Brain microvascular endothelial cell (primary cell): ENCODE measurements around the gene ATP2B3.

ENCODE experiments used
- DNase-seq: peaks from one replicate; pipeline ENCODE4 v3.0.0-alpha.2; 2020
- H3K27ac ChIP-seq: fragments of 250-450 bp; sonication (Bioruptor Pico); 2 replicates; pipeline ENCODE4 v1.5.1; 2020; ENCODE audit warnings: mild to moderate bottlenecking, moderate library complexity
- H3K27me3 ChIP-seq: fragments of 250-450 bp; sonication (Bioruptor Pico); replicated peaks from 2 replicates; pipeline ENCODE4 v1.5.1; 2020; ENCODE audit warnings: mild to moderate bottlenecking
- H3K36me3 ChIP-seq: fragments of 250-450 bp; sonication (Bioruptor Pico); replicated peaks from 2 replicates; pipeline ENCODE4 v1.5.1; 2020; ENCODE audit warnings: mild to moderate bottlenecking
- H3K4me3 ChIP-seq: 2 replicates; pipeline ENCODE4 v1.5.1; 2011; ENCODE audit warnings: low read depth, mild to moderate bottlenecking, control low read depth, low read length, moderate library complexity
- CTCF ChIP-seq: IDR thresholded peaks from 2 replicates; pipeline ENCODE4 v1.5.1; 2011; ENCODE audit warnings: low read depth, mild to moderate bottlenecking, moderate library complexity, low read length, control low read depth, inconsistent platforms; ENCODE audit errors: missing control alignments
- in situ Hi-C: cut with HindIII; loops from 2 replicates; pipeline ENCODE4 v1.10.0; 2017; ENCODE audit warnings: low sequenced_read_pairs, low pct_ligation_motif_present

Gene ATP2B3

GRCh38 chrX:153568451-153569011 lies 51.1 kb downstream of the ATP2B3 start:
- DNase-seq, result no peak
- Histone ChIP-seq H3K27ac (no peak overlapping the region), H3K27me3 (no peaks in the 10 kb centered on the region), H3K36me3 (no peaks in the 10 kb centered on the region), H3K4me3 (no peak overlapping the region)
- in situ Hi-C loops, result no loop called here
- peak; percentile 19 for TF ChIP-seq CTCF

DNA sequence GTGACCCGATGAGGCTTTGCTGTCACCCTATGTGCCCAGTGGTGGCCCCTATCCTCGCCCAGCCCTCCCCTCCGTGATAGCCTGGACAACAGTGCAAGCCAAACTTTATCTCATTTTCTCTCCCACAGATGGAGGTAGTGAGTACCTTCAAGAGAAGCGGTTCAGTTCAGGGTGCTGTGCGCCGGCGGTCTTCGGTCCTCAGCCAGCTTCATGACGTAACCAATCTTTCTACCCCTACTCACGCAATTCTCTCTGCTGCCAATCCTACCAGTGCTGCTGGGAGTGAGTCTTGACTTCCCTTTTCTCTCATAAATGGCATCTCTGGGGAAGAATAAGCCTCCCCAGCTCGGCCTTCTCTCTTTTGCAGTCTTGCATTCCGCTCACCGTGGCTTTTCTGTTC lies 52.0 kb downstream of the ATP2B3 start:
- no peak overlapping the region for H3K27ac ChIP-seq
- TF ChIP-seq CTCF, result no peak
- no peak for DNase-seq
- in situ Hi-C loops, result no loop called here
- H3K36me3 ChIP-seq, result no peaks in the 10 kb centered on the region
- H3K4me3 ChIP-seq, result no peak overlapping the region
- H3K27me3 ChIP-seq, result no peaks in the 10 kb centered on the region

GRCh38 chrX:153571534-153571908 lies 54.1 kb downstream of the ATP2B3 start:
- no peaks in the 10 kb centered on the region for H3K27me3 ChIP-seq
- no peak overlapping the region for H3K27ac ChIP-seq
- TF ChIP-seq CTCF, result no peak
- H3K4me3 ChIP-seq, result no peak overlapping the region
- in situ Hi-C loops, result no loop called here
- no peak for DNase-seq
- H3K36me3 ChIP-seq, result no peaks in the 10 kb centered on the region

GRCh38 chrX:153572601-153573000 lies 55.2 kb downstream of the ATP2B3 start:
- H3K4me3 ChIP-seq, result no peak overlapping the region
- TF ChIP-seq CTCF, result no peak
- in situ Hi-C loops, result no loop called here
- no peaks in the 10 kb centered on the region for H3K36me3 ChIP-seq
- H3K27ac ChIP-seq, result no peak overlapping the region
- H3K27me3 ChIP-seq, result no peaks in the 10 kb centered on the region
- DNase-seq, result no peak

DNA sequence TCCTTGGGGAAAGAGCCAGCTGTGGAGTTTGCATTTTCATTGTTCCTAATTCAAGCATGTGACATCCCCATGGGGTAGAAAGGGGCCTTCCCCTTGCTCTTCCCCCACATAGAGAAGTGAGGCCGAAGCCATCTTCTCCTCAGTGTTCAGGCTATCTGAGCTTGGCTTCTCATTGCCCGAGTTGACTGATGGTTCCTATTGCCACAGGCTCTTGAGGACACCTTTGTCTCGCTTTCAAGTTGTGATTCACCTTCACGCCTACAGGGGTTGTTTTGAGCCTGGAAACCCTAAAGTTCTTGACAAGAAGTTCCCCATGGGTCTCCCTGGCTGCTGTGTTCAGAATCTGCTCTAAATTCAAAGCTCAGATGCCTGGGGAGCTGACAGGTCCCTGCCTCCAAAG lies 56.5 kb downstream of the ATP2B3 start:
- Histone ChIP-seq H3K27me3 (no peaks in the 10 kb centered on the region), H3K36me3 (no peaks in the 10 kb centered on the region), H3K27ac (no peak overlapping the region), H3K4me3 (no peak overlapping the region)
- no peak for DNase-seq
- in situ Hi-C loops, result no loop called here
- TF ChIP-seq CTCF, result no peak

GRCh38 chrX:153576239-153576870 lies 58.9 kb downstream of the ATP2B3 start:
- Histone ChIP-seq H3K36me3 (no peaks in the 10 kb centered on the region), H3K27ac (no peak overlapping the region), H3K27me3 (no peaks in the 10 kb centered on the region), H3K4me3 (no peak overlapping the region)
- in situ Hi-C loops, result no loop called here
- no peak for TF ChIP-seq CTCF
- no peak for DNase-seq
